HG02763 (cell line): ENCODE data around the gene LPCAT1.
"Not testable (repeated sequence)": the region's sequence is repeated elsewhere in the genome, so short reads cannot be mapped to it uniquely, and the experiment has no call there.

Source experiments
- ATAC-seq: cut with Tn5 transposase; IDR thresholded peaks from one replicate; pipeline ENCODE4 v1.9.1; 2021; ENCODE audit warnings: mild to moderate bottlenecking, moderate library complexity; ENCODE audit not compliant: unreplicated experiment

The LPCAT1 gene

DNA sequence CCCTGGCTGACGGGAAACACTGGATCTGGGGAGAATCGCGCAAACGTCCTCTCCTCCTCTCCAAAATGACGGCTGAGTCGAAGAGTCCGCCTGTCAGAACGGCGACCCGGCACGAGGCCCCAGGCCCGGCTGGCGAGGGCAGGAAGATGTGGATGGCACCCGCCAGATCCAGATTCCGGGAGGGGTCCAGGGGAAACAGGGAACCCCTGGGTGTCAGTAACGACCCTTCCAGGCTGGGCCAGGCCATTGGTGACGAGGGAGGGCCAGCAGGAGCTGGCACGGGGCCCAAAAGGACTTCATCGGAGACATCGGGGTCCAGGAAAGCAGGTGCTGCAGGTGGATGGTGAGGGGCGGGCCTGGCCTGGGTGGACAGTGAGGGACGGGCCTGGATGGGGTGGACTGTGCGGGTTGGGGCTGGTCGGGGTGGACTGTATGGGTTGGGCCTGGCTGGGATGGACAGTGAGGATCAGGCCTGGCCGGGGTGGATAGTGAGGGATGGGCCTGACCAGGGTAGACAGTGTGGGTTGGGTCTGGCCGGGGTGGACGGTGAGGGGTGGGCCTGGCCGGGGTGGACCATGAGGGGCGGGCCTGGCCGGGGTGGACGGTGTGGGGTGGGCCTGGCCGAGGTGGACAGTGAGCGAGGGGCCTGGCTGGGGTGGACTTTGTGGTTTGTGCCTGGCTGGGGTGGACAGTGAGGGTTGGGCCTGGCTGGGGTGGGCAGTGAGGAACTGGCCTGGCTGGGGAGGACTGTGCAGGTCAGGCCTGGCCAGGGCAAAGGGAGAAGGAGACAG, 92.5 kb downstream of the LPCAT1 start:
- no peak for ATAC-seq

DNA sequence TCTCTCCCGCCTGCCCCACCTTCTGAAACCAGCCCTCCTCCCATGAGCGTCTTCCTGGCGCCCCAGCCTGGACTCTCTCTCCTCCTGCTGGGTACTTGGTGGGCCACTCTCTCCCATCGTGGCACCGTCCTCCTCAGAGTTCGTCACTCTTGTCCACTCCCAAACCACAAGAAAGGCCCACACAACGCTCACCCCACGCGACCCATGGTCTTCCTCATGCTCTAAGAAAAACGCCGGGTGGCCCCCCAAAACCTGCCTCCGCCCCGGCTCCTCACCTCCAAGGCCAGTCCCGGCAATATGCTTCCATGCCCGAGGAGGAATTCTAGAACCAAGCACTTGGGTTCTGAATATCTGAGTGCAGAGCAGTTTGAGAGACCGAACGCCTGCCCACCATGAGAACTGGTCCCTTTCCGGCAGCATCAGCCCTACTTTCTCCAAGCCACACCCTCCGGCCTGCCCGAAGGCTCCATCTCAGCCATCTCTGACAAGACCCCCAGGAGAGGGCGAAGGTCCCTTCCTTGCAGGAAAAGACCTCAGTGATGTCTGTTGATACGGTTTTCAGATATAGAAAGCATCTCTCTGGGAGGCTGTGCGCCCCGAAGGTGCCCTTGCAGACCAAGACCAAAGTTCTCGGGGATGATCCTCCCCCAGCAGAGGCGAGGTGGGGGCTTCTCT, 93.5 kb downstream of the LPCAT1 start:
- no peak for ATAC-seq

DNA sequence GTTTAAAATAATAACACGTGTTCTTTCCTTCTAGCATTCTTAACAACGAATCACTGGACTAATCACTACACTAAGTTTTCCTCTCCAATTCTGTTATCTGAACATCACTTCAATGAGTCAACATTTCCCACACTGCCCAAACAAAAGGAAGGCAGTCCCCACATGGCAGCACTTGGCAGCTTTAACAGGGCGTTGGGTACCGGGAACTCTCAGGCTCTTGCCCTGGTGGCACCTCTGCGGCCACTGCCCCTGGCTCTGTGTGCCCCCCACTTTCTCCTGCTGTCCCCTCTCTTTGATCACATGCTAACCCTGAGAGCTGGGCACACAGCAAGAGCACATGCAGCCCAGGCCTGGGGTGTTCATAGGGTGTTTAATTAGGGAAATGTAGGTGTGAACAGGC, 94.3 kb downstream of the LPCAT1 start:
- ATAC-seq = no peak

DNA sequence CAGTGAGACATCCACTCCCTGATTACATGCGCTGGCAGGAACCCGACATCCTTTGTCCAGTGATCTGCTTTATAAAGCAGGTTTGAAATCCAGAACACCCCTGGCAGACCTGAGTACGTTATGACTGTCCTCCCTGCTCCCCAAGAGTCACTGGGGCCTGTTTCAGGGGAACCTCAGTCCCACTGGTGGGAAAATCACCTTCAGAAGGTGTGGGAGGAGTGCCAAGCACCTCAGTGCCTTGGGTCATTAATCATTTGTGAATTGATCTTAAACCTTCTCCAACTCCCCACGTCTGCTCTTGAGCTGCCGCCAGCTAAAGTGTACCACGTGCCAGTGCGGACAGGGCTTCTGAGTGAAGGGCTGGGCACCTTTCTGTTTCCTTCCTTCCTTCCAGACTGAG, 94.7 kb downstream of the LPCAT1 start:
- no peak for ATAC-seq

DNA sequence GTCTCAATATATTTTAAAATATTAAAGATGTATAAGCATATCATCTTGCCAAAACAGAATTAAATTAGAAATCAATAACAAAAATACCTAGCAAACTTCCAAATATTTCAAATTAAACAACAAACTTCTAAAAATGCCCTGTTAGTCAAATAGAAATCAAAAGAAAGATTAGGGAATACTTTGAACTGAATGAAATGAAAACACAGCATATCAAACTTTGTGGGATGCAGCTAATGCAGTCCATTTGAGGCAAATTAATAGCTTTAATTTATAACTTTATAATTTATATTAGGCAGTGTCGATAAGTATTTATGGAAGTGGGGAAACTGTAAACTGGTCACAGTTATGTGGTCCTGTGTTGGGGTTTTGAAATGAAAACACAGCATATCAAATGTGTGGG, 95.7 kb downstream of the LPCAT1 start:
- ATAC-seq = no peak

DNA sequence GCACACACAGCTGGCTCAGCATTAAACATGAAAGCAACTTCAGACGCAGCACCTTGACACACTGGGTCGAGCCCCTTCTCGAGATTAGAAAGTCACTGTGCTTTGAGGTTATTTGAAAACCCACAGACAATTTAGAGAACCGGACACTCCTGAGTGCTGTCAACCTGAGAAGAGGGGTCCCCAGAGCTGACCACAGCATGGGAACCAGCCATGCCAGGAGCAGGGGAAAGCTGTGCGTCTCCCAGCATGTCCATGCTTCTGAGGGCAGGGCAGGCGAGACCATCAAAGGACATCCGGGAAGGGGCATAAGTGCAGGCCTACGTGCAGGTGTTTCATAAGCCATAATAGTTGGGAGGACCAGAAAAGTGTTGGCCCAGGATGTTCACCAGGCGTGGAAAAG, 99.0 kb downstream of the LPCAT1 start:
- no peak for ATAC-seq

DNA sequence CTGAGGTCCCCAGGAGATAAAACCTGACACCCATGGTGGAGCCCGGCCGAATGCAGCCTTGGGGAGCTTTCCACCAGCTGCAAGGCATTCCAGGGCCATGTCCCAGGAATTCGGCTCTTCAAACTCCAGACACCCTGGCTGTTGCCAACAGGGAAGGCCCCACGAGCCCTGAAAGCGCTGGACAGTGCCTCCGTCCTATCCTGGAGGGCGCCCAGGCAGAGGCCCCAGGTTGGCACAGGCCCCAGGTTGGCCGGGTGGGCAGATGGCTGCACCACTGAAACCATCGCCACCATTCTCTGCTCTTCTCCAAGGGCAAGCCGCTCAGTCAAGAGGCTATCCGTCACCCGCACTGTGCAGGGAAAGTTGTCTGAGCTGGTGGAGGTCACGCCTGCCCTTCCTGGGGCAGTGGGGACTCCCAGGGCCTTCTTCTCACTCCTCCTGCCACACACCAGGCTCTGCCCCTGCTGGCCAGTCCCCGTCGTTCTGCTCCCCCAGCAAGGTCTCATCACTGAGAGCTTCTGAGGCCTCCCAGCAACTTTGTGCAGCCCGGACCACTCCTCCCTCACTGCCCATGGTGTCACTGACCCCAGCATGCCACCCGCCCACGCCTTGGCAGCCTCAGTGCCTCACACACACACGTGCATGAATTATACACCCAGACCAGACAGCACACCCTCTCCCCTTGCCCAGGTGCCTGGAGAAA, 99.7 kb downstream of the LPCAT1 start:
- ATAC-seq = no peak

DNA sequence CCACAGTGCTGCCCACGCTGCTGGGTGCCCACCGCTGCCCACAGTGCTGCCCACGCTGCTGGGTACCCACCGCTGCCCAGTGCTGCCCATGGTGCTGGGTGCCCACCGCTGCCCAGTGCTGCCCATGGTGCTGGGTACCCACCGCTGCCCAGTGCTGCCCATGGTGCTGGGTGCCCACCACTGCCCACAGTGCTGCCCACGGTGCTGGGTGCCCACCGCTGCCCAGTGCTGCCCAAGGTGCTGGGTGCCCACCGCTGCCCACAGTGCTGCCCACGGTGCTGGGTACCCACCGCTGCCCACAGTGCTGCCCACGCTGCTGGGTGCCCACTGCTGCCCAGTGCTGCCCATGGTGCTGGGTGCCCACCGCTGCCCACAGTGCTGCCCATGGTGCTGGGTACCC, 101.2 kb downstream of the LPCAT1 start:
- ATAC-seq = not testable (repeated sequence)

DNA sequence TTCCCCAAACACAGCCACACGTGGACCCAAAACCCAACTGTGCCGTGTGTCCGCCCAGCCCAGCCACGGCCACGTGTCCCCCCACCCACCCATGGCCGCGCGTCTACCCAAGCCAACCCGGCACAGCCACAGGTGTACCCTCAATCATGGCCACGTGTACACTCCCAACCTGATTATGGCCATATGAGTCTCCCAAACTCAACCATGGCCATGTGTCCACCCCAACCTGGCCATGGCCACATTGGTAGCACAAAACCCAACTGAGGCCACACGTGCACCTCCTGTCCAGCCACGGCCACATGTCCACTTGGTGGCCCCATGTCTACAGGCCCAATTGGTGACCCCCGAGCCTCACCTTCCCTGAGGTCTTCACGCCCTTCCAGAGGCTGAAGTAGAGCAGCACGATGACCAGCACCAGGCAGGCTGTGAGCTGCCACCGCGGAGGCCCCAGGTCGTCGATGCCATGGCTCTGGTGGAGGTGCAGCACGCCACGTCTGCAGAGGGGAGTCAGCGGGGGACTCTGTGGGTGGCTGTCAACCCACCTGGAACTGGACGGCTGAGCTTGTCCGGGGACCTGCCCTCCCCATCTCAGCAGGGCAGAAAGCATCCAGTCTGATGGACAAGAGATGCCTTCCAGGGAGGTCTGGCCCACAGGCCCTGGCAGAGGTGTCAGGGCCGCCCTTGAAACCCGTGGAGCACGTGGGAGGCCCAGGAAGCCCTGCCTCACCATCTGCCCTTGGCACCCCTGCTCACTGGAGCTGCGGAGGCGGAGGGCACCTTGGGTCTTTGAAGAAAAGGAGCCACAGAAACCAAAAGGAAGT, 102.0 kb downstream of the LPCAT1 start:
- ATAC-seq = no peak

DNA sequence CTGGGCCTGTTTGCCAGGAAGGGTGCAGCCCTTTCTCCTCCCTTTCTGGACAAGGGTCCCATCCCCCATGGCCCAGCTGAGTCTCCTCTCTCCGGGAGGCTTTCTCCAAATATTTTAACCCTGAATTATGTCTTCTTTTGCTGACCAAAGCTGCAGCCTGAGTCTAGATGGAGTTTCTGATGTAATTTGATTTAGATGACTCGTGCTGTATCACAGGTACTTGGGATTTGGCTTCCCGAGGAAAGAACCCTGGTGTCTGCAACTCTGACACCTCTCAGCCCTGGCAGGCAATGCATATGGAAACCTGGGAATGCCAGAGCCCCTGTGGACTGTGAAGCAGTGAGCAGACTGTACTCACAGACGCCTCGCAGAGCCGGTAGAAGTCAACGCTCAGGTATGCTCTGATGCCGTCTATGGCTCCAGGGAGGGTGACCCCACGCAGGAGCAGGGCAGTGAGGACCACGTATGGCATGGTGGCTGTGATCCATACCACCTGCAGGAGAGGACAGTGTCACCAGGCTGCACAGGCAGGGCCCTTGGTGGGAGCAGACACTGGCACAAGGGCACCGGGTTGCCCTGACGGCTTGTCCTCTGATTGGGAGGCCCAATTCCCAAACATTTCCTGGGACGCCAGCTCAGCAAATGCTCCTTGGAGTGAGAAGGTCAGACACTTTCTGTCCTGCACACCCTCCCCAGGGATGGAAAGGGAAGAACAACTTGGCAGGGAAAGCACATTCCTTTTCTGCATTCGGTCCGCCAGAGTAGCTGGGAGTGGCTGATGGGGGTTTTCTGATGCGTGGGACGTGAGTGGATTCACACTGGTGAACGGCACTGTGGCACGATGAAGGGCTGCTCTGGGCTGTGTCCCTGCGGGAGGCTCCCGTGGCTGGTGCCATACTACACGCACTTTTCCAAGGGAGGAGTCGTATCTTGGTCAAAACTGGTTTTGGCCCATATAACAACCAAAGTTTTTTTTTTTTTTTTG, 103.3 kb downstream of the LPCAT1 start:
- no peak for ATAC-seq

DNA sequence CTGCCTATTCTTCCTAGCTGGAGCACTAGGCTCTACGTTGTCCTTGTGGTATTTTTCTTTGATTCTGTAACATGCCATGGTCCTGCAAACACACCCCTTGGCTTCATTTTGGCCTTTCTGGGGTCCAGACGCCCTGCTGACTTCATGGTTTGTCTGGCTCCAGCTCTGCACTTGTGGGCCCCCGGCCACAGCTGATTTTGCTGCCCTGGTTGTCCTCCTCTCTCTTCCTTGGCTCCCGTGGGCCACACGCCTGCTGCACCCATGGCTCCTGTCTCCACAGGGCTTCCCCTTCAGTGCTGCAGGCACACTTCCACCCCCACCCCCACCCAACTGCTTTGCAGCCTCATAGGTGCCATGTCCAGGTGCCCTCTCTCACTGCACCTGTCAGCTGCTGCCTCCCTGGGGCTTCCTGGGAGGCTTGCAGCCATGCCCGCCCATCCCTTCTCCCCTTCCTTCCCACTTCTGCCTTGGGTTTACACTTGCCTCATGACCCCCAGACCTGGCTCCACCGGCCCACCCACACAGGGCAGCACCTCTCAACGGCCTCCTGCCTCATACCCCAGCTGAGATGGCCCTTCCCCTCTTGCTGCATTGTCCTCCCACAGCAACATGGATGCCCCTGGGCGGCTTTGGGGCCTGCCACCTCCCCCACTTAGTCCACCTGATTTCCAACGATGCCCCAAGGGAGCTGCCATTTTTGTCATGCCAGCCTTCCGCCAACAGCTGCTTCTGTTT, 104.1 kb downstream of the LPCAT1 start:
- ATAC-seq = no peak

DNA sequence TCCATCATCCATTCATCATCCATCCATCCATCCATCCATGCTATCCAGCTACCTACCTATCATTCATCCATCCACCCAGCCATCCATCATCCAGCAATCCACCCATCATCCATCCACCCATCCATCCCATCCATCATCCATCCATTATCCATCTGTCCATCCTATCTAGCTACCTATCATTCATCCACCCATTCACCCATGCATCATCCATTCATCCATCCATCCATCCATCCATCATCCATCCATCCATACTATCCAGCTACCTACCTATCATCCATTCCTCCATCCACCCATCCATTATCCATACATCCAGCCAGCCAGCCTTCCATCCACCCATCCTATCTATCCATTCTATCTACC, 104.9 kb downstream of the LPCAT1 start:
- ATAC-seq = no peak

DNA sequence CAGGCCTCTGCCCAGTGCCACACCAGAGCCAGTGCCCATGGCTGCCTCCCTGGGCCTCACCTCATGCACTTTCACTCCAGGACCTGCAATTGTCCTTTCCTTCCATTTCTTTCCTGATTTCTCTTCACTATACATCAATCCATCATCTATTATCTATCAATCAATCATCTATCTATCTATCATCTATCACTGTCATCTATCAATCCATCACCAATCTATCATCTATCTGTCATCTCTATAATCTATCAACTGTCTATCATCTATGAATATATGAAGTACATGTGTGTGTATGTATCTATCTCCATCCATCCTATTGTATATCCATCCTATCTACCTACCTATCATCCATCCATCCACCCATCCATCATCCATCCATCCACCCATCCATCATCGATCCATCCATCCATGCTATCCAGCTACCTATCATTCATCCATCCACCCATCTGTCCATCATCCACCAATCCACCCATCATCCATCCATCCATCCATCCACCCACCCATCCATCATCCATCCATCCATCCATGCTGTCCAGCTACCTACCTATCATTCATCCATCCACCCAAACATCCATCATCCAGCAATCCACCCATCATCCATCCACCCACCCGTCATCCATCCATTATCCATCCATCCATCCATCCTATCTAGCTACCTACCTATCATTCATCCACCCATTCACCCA, 105.4 kb downstream of the LPCAT1 start:
- no peak for ATAC-seq

DNA sequence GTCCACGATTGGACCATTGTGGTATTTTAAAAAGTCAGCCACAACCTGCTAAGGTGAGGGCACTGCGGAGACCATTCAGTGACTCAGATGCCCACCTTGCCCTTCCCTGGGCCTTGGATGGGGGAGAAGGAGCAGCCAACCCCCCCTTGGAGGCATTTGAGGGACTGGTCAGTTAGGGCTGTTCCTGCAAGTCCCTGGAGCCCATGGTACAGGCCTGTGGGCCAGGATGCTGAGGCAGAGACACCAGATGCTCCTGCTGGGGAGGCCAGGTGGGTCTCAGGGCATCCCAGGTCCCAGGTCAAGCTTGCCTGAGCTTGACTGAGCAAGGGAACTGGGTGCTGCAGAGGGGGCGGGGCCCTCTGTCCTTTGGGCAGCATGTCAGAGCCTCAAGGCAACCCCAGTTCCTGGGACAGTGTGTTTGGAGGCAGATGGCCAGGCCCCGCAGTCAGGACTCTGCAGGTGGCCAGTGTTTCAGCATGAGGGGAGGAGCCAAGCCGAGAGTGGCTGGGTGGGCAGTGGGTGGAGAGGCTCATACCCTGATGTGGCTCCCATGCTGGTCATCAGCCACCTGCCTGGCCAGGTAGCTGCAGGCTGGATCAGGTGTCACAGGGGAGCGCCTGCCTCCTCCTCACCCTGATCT, 106.1 kb downstream of the LPCAT1 start:
- no peak for ATAC-seq

DNA sequence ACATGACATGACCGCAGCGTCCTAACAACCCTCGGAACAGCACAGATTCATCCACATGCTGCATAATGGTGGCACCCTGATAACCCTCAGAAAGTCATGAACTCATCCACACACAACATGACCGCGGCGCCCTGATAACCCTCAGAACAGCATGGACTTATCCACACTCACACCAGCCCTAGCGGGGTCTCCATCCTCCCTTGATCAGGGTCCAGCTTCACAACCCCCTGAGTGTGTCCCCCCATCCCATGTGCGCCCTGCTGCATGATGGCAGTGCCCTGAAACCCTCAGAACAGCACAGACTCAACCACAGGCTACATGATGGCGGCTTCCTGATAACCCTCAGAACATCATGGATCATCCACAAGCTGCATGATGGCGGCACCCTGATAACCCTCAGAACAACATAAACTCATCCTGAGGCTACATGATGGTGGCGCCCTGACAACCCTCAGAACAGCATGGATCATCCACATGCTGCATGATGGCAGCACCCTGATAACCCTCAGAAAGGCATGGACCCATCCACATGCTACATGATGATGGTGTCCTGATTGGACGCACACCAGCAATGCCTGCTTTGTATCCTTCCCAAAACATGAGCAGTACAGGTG, 106.8 kb downstream of the LPCAT1 start:
- ATAC-seq = no peak

DNA sequence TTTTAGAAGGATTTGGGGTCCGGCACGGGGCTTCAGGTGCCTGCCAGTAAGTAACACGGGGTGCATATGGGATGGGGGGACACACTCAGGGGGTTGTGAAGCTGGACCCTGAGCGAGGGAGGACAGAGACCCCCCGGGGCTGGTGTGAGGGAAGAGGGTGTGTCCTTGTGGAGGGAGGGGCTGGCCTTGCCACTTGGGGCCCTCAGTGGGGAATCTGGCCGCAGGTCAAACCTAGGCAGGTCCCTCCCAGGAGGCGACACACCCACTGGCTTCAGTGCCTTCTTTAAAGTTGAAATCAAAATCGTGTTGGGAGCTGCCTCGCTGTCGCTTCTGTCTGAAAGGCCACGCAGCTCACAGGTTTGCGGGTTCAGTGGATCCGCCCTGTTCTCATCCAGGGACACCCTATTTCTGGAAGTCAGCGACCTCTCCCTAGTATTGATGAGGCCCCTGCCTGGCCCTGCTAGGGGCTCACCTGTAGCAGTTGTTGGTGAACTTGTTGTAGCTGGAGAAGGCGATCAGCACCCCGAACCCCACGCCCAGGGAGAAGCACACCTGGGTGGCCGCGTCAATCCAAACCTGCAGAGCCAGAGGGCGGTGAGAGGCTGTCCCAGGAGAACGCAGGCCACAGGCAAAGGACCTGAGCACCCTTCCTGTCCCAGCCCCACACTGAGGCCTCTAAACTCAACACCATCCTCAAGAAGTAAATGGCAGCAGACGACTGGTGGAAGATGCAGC, 108.0 kb downstream of the LPCAT1 start:
- no peak for ATAC-seq

DNA sequence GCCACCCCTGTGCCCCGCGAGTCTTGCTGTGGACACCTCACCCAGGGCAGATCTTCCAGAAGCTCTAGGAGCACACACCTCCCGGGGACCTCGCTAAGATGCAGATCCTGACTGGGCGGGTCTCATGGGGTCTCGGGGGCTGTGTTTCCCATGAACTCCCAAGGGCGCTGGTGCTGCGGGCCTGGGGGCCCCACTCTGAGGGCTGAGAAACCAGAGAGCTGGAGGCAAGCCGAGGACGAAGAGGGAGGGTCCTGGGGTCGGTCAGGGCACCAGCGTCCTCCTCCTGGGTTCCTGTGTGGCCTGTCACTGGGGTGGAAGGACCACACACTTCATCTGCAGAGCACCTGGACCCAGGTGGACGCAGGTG, 108.7 kb downstream of the LPCAT1 start:
- no peak for ATAC-seq
